Testis (tissue), 2 donors: ENCODE data around the gene KLRK1.
"Not testable (repeated sequence)": the region's sequence is repeated elsewhere in the genome, so short reads cannot be mapped to it uniquely, and the experiment has no call there.

Experiments used
- CTCF ChIP-seq, 3 experiments: fragments of 450-650 bp in 2 of 3; fragments of 200-600 bp in 1 of 3; sonication (generic) in 1 of 3; IDR thresholded peaks; one replicate each; pipeline ENCODE4 v1.5.1; 2016 to 2019; ENCODE audit warnings: antibody characterized with exemption in 3 of 3, mild to moderate bottlenecking in 2 of 3, moderate library complexity in 1 of 3
- POLR2A ChIP-seq: fragments of 450-650 bp; IDR thresholded peaks from one replicate; pipeline ENCODE4 v1.6.1; 2017; ENCODE audit warnings: antibody characterized with exemption, mild to moderate bottlenecking, moderate library complexity

GRCh38 chr12:10378737-10379136, 11.1 kb downstream of the KLRK1 start:
- not testable (repeated sequence) for TF ChIP-seq CTCF (IDR thresholded peaks at IDR 0.05); POLR2A
